T-helper 9 cell (primary cell): Measurements from ENCODE around the gene PDE6B.

Source experiments
- DNase-seq: peaks from one replicate; pipeline ENCODE4 v3.0.0-alpha.2; 2020

PDE6B gene

DNA sequence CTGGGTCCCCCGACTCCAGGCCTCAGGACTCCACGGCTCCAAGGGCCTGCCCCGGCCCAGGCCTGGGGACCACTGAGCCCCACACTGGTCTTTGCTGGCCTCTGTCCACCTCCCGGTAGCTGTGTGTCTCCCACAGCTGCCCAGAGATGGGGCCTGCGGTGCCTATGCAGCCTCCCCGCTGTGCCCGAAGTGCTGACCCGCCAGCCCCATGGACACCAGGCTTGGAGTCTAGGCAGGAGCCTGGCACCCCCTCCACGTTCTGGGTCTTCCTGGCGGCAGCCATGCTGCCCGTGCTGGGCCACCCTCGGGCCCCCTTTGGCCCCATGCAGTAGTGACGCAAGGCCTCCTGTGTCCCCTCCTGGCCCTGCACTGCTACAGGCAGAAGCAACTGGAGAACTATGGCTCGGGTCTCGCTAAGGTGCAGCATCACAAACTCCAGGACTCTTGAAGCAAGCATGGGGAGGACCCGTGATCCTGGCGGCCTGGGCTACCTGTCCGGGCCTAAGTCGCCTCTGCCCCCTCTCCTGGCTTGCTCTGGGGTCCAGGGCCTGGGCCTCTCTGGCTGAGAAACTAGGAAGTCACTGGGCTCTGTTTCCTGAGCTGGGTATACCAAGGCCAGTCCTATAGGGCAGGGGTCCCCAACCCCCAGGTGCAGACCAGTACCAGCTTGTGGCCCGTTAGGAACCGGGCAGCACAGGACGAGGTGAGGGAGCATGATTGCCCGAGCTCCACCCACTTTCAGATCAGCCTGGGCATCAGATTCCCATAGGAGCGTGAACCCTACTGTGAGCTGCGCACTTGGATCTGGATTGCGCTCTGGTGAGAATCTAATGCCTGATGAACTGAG is 49.9 kb downstream of the PDE6B start:
- no peak for DNase-seq

DNA sequence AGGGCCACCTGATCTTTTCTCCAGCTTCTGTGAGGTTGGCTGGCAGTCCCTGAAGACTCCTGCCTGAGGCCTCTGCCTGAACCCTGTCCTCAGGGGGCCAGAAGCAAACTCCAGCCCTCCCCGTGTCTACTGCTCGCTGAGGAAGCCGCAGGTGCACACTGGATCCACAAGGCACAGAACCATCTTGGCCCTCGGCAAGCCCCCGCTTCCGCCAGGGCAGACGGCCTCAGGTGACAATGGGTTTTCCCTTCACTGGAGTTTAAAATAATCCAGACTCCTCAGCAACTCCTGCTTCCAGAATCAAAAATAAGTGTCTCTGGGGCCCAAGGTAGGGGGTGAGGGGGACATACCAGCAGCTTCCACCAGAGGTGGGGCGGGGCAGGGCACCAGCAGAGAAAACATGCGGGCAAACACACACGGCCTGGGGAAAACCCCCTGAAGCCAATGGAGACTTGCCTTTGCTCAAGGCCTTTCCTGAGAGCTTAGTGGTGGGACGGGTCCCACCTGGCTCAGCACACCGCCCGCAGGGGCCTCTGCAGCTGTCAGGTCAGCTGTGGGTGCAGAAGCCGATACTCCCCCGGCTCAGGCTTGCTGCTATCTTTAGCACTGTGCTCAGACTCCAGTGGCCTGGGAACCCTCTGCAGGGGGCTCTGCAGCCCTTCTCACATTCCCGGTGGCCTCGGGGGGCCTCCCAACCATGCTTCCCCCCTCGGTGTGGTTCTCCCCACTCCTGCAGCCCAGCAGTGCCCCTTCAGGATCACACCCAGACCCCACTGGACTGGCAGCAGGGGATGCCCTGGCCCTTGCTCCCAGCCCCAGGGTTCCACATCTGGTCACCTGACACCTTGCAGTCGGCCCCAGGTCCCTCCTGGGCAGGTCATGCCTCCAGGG is 50.9 kb downstream of the PDE6B start:
- no peak for DNase-seq

DNA sequence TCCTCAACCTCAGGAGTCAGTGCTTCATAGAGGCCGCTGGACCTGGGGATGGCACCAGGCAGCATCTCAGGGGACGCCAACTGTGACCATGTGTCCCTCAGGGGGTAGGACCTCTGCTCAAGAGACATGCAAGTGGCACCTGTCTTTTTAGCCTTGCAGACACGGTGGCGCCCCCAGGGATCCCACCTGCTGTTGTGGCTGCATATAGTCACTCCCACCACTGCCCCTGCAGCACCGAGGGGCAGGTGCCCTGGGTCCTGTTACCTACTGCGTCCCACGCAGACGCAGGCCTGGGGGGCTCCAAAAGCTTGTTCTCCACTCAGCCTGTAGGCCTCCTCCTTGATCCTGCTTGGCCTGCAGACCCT is 51.5 kb downstream of the PDE6B start:
- DNase-seq: no peak

DNA sequence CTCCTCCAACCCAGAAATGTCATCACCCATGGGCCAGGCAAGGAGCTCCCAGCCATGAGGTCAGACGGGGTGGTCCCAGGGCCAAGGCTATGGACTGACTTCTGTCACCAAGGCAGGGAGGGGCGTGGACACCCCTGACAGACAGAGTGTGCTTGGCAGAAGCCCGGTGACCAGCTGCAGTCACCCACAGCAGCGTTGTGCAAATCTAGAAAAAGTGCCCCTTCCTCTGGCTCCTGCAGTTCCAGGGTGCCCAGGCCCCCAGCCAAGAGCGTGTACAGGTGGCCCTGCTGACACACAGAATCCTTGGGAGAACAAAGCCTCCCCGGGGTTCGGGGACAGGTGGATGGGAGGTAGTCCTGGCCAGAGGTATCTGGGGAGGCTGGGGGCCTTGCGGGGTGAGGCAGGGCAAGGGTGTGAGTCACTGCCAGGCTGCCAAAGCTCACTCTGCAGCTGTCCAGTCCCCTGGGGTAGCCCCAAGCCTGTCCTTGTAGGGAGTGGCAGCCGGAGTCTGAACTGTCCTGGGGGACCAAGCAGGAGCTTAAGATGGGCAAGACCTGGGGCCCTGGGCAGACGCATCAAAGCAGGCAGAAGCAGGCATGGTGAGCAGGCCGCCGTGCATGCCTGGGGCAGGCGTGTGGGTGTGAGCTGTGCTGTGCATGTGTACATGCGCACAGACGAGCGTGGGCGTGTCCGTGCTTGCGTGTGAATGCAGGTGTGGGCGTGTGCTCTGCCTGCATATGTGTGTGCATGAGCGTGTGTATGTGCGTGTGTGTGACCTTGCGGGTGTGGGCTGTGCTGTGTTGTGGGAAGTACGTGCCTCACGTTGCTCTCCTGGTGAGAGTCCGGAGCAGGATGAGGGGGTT is 52.3 kb downstream of the PDE6B start:
- DNase-seq: no peak

DNA sequence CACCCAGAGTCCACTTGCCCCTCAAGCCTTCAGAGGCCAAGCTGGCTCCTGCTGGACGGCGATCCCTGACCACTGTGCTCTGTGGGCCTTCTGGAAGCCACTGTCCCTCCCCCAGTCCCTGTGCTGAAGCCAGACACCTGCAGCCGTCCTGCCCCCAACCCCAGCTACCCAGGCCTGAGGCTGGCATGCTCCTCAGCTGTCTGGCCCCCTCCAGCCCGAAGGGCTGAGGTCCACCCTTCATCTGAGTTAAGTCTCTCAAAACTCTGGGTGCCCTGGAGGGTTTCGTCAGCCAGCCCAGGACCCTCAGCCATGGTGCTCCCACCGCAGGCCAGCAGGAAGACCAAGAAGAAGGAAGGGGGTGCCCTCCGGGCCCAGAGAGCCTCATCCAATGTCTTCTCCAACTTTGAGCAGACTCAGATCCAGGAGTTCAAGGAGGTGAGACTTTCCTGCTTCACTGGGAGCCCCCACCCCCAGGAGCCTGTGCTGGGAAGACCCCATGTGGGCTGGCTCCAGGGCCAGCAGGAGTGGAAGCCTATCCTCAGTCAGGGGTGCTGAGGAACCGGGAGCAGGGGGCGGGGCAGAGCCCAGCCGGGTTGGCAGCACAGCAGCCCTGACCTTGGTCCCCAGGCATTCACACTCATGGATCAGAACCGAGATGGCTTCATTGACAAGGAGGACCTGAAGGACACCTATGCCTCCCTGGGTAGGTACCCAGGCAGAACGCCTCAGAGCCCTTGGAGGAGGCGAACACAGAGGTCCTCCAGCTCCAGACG is 53.1 kb downstream of the PDE6B start:
- no peak for DNase-seq

DNA sequence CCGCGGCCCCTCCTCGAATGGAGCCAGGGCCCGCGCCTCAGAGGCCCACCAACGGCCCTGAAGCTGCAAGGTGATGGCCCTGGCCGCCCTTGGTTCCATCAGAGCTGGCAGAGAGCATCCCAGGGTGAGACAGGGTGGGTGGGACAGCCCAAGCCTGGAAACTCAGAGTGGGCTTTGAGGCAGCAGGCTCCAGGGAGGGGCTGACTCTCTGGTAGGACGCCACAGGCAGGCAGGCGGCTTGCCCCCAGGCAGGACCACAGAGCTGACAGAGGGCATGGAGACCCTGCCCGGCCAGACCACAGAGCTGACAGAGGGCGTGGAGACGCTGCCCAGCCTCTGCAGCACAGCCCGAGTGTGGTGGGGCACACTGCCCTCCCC is 53.7 kb downstream of the PDE6B start:
- DNase-seq: no peak

DNA sequence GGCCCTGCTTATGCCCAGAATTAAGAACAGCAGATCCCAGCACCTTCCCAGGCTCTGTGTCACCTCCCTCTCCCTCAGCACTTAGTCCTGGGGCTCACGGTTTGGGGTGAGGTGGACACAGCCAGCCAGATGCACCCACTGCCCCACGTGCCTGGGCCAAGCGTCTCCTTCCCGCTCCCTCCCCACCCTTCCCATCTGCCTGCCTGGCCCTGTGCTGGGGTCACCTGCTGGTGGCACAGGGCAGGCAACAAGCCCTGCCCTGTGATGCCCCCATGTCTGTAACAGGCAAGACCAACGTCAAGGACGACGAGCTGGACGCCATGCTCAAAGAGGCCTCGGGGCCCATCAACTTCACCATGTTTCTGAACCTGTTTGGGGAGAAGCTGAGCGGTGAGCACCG is 54.3 kb downstream of the PDE6B start:
- no peak for DNase-seq

DNA sequence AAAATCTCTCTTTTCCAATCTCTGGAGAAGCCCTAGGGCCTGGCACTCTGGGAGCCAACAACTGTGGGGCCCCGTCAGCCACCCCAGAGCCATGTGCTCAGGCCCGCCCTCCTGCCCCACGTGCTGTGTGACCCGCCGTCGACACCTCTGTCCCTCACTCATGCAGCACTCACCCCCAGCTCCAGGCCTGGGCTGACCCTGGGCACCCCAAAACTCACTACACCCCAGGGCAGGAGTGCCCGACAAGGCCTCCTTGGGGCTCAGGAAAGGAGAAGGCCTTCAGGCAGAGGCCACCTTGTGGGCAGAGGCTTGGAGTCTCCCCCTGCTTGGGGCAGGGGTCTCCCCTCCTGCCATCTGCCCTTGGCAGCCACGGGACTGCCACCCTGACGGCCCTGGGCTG is 54.7 kb downstream of the PDE6B start:
- no peak for DNase-seq

DNA sequence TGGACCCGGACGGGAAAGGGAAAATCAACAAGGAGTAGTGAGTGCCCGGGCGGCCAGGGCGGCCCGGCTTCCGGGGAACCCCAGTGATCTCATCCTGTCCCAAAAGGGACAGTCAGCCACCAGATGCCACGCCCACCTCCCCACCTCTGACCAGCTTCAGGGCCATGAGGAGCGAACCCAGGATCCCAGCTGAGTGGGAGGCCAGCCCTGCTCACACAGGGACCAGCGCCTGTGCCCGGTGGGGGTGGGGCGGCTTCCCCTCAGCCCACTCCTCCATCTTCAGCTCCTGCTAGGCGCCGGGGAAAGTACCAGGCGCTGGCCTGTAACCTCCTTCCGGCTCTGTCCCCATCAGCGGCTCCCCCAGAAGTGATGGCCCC is 55.2 kb downstream of the PDE6B start:
- DNase-seq: no peak

DNA sequence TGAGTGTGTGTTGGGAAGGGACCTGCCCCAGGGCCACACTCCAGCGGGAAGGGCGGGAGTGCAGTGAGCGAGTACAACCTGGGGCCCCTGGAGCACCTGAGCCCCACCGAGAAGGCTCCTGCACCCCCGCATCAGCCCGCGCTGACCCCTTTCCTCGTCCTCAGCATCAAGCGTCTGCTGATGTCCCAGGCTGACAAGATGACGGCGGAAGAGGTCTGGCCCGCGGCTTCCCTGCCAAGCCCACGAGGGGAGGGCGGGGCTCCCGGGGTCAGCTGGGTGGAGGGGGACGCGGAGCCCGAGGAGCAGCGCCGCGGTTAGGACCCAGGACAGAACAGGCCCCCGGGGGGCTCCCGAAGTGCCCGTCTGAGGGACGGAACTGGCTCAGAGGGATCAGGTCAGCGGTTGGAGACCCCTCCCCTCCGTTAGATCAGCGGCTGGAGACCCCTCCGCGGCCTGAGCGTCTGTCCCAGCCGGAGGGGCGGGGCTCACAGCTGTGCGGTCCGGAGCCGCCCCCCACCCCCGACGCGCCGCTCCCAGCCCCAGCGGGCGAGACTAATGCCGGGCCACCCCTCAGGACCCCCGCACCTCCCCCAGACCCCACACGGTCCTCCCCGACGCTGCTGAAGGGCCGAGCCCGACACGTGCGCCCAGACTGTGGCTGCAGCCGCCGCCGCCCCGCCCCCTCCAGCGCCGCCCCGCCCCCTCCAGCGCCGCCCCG is 55.7 kb downstream of the PDE6B start:
- no peak for DNase-seq

DNA sequence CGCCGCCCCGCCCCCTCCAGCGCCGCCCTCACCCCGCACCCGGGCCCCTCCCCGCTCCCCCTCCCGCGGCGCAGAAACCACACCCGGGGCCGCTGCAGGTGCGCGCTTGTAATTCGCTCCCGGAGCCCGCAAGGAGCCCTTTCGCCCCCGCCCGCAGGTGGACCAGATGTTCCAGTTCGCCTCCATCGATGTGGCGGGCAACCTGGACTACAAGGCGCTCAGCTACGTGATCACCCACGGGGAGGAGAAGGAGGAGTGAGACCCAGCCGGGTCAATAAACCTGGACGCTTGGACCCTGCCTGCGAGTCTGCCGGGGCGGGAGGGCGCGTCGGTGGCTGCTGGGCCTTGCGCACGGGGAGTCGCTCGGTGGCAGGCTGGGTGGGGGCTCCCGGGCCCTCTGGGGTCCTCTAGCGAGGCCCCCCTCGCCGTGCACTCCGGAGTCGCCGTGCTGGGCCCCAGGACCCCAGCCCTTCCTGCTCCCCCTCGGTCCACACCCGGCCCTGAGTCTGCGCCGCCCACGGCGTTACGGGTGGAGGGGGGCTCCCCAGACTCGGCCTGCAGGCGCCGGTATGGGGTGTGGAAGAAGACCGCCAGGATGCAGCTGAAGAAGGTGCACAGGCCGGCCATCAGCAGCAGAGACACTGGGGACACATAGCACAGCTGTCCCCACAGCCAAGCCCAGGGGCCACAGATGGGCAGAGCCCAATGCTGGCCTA is 56.5 kb downstream of the PDE6B start:
- no peak for DNase-seq

DNA sequence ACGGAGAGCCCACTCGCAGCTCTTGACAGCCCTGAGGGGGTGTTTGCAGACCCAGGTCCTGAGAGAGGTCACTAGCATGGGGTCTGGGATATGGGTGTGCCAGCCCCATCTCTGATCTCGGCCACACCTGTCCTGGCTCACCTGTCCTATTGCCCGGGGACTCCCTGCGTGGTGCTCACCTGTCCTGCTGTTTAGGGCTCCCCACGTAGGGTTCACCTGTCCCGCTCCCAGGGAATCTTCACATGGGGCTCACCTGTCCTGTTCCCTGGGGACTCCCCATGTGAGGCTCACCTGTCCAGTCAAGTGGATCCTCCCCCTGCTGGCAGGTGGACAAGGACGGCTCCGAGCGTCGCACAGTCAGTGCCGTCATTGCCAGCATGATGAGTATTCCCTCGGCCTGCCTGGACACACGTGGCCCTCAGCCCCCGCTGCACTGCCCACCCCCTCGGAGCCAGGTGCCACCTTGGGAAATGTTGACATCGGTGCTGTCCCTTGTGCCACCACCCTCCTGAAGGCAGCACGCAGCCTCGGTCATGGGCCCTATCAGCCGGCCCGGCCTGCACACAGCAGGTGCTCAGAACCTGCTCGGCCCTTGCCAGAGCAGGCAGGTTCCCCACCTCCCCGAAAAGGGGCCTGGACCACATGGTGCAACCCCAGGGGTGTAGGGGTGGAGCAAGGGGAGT is 57.3 kb downstream of the PDE6B start:
- no peak for DNase-seq

DNA sequence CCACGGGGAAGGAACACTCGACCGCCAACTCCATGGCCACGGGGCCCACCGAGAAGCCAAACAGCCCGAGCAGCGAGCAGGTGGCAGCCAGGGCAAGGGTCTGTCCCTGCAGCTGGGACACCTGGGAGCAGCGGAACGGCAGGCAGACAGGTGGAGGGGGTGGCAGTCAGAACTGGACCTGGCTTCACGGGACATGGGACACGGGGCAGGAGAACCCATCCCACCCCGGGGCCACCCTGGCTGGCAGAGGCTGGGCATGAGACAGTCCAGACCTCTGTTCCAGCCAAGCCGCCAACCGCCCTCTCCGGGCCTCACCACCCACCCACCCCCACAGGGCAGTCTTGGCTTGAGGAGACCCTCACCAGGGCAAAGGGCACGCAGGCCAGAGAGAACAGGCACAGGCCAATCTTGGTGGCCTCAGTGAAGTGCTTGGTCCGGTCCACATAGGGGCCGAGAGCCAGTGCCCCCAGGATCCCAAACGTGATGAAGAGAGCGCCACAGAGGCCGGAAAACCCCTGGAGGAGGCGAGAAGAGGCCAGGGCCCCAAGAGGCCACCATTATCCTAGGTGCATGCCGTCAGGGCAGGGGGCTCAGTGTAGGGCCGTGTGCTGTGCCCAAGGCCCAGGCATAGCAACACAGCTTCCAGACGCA is 58.0 kb downstream of the PDE6B start:
- no peak for DNase-seq

DNA sequence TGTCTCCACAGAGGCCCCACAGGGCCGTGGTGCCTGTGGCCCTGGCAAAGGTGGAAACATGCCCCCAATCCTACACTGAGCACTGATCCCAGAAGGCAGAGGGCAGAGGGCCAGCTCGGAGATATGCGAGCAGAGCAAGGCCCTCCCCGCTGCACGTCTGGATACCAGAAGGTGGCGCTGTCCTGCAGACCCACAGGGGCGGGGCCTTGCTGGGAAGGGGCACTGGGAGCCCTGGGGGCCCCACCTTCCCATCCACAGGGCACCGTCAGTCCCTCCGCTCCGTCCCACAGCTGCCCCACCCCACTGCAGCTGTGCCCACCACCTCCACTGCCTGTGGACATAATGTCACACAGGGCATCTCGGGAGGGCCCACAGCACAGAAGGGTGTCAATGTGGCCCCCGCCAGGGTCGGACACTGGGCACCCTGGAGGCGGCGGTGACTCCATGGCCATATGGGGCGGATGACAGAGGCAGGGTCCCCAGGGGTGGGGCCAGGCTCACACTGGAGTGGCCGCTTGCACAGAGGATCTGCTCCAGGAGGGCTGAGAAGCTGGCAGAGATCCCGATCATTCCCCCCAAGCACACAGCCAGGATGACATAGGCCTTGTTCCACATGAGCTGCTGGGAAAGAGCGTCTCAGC is 58.7 kb downstream of the PDE6B start:
- no peak for DNase-seq

DNA sequence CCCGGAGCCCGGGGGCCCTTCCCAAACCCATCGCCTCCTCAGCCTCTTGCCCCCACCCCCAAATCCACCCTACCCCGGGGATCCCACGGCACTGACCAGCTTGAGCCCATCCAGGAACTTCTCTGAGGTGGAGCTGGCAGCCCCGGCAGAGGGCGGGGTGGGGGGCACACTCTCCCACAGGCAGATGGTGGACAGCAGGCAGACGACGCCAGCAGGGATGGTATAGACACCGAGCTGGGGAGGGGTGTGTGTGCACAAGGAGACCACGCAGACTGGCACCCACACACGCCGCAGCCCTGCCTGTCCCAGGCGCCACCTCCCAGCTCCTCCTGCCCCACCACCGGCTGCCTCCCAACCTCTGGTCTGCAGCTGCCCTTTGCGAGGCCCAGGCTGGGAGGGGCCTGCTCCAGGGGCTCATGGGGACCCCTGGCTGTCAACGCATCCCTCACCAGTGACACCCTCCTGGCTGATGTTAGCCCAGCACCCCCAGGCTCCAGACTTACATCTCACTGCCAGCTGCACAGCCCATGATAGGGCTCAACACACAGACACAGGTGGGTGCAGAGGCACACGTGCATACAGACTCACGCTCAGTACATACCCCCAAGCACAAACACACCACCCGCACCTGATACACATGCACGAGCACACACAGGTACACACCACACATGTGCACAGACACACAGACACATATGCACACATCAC is 59.4 kb downstream of the PDE6B start:
- DNase-seq: no peak

DNA sequence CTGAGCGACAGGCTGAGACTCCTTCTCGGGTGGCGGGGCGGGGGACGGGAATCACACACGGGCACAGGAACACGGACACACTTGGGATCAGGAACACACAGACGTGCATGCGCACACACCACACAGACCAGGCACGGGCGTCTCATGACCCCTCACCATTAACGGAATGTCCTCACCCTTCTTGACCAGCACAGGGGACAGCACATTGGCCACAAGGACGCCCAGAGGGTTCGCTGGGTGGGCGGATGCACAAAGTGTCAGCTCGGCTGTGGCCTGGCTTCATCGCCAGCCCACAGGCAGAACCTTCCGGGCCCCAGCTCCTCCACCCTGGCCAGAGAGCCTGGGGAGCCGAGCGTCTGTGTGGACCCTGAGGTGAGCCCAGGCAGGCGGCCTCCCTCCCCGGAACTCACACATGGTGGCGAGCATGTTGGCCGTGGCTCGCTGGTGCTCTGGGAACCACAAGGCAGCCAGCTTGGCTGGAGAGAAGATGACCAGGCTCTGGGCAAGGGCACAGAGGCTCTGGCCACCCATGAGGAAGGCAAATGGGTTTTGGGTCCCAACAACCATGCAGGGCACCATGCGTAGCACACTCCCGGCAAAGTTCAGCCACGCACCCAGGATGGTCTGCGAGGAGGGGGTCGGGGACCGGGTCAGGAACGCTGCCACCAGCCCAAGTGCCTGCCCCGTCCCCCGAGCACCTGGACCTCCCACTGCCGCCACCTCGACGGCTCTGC is 60.5 kb downstream of the PDE6B start:
- DNase-seq: no peak

DNA sequence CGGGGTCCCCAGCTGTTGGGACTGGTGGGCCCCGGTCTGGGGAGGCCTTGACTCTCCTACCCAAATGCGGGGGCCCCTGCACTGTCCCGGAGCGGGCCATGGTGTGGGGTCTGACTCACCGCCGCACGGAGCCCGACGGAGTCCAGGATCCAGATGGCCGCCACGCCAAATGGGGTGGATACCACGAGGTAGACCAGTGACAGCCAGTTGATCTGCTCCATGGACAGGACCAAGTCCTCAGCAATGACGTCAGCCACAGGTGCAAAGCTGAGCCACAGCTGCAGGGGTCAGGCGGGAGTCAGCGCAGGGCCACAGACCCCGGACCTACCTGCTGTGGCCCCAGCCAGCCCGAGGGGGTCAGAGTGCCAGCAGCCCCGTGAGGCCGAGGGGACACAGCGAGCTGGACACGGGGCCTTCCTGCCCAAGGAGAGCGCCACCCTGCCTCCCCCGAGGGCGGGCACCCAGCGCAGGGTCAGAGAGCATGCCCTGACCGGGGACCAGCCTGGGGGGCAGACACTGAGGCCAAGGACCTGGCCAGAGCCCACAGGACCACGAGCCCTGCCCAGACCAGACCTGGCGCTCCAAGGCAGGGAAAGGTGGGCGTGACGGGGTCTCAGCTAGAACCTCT is 61.2 kb downstream of the PDE6B start:
- no peak for DNase-seq
